GM13976 (cell line): ENCODE results near the gene EDEM3.

Experiments
- DNase-seq: peaks from one replicate; pipeline ENCODE4 v3.0.0; 2012; ENCODE audit warnings: low spot score
- in situ Hi-C: fragments of 300-500 bp; cut with MboI; formaldehyde crosslinking; loops from one replicate; pipeline ENCODE4 v1.12.0; 2022; ENCODE audit warnings: low sequenced_read_pairs, mixed read lengths, inconsistent platforms; ENCODE audit not compliant: unreplicated experiment
- TF ChIP-seq, protein P1 (sequence below): IDR thresholded peaks from 2 replicates; pipeline ENCODE4 v1.5.1; 2012; ENCODE audit warnings: borderline replicate concordance, mild to moderate bottlenecking; ENCODE audit not compliant: insufficient read depth; ENCODE audit errors: extremely low read depth, missing control alignments, control extremely low read depth

EDEM3 gene

GRCh38 chr1:184753117-184753516, 1.5 kb downstream of the EDEM3 start:
- no peak for DNase-seq
- TF ChIP-seq, protein P1, sequence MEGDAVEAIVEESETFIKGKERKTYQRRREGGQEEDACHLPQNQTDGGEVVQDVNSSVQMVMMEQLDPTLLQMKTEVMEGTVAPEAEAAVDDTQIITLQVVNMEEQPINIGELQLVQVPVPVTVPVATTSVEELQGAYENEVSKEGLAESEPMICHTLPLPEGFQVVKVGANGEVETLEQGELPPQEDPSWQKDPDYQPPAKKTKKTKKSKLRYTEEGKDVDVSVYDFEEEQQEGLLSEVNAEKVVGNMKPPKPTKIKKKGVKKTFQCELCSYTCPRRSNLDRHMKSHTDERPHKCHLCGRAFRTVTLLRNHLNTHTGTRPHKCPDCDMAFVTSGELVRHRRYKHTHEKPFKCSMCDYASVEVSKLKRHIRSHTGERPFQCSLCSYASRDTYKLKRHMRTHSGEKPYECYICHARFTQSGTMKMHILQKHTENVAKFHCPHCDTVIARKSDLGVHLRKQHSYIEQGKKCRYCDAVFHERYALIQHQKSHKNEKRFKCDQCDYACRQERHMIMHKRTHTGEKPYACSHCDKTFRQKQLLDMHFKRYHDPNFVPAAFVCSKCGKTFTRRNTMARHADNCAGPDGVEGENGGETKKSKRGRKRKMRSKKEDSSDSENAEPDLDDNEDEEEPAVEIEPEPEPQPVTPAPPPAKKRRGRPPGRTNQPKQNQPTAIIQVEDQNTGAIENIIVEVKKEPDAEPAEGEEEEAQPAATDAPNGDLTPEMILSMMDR, result no peak
- in situ Hi-C loops, result no loop called here

- TF ChIP-seq, protein P1, result no peak
- in situ Hi-C loops, result no loop called here
- no peak for DNase-seq
These were observed 2.0 kb downstream of the EDEM3 start for GRCh38 chr1:184752656-184753055.

DNA sequence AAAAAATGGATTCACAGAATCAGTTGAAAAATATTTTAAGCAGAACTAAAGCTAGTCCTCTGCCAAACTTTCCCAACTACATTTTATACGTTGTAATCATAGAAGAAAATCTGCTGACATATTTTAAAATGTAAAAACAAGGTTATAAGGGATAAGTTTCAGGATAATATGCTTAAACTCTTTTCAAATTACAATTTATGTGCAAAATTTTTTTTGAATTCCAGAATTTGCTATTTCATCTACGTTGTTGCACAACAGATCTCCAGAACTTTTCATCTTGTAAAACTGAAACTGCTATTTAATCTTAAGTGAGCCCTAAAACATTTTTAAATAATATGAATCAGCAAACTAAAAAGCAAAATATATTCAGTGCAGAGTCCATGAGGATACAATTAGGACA, 5.9 kb downstream of the EDEM3 start:
- TF ChIP-seq, protein P1, result no peak
- DNase-seq, result no peak
- in situ Hi-C loops, result no loop called here

DNA sequence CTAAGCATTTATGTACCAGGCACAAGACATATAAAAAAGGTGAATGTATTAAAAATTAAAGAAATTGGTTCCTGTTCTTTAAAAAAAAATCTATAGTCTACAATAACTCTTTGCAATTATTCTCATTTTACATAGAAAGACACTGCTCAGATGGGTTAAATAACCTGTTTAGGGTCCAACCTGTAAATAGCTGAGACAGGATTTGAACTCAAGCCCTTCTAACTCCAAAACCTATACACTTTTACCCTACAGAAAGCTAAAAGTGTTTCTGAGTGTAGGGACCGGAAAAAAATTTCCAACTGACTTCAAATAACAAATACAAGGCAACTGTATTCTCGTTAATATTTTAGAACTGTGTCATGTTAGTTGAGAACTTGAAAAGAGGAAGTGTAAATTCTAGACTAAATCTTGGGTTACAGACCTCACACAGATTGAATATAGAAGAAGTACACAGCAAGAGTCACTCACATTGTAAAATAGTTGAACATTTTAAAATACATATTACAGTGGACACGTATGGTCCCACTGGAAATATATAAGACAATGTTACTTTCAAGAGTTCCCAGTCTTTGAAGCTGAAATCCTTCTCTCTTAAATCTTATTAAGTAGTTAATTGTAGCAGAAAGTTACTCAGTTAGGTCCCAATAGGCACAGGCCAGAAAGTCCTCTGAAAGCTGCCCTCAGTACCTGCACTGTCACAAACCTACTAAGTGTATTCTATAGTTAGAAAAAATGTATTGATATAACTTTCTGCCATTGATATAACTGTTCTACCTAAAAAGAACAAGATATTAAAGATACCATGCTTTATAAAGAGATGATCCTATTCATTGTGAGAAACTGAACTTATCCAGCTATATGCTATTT, 7.3 kb downstream of the EDEM3 start:
- in situ Hi-C loops, result no loop called here
- TF ChIP-seq, protein P1, result no peak
- DNase-seq, result peak; percentile 23

- TF ChIP-seq, protein P1, result no peak
- in situ Hi-C loops, result no loop called here
- DNase-seq, result no peak
These were observed 8.6 kb downstream of the EDEM3 start for GRCh38 chr1:184745929-184746638.

- no peak for DNase-seq
- in situ Hi-C loops, result no loop called here
- TF ChIP-seq, protein P1, result no peak
These were observed 9.5 kb downstream of the EDEM3 start for GRCh38 chr1:184745110-184745509.
